Measurements from ENCODE around the gene GTF2IRD1.

The GTF2IRD1 gene

GRCh38 chr7:74570533-74571156, 116.9 kb downstream of the GTF2IRD1 start:
- DNase-seq (ENCODE audit: low read depth), result no peak
- no peak for TF ChIP-seq CTCF (IDR thresholded peaks at IDR 0.05; ENCODE audit: control insufficient read depth, extremely low read depth, insufficient read depth)
- H3K4me3 ChIP-seq (ENCODE audit: low read depth, low read length), result no peak overlapping the region

GRCh38 chr7:74572301-74572979, 118.7 kb downstream of the GTF2IRD1 start:
- no peak for DNase-seq (ENCODE audit: low read depth)
- no peak for TF ChIP-seq CTCF (IDR thresholded peaks at IDR 0.05; ENCODE audit: control insufficient read depth, extremely low read depth, insufficient read depth)
- H3K4me3 ChIP-seq (ENCODE audit: low read depth, low read length), result no peak overlapping the region

GRCh38 chr7:74573512-74573911, 119.8 kb downstream of the GTF2IRD1 start:
- no peak for DNase-seq (ENCODE audit: low read depth)
- H3K4me3 ChIP-seq (ENCODE audit: low read depth, low read length), result no peak overlapping the region
- TF ChIP-seq CTCF (IDR thresholded peaks at IDR 0.05; ENCODE audit: control insufficient read depth, extremely low read depth, insufficient read depth), result no peak

GRCh38 chr7:74575083-74575784, 121.5 kb downstream of the GTF2IRD1 start:
- no peak for DNase-seq (ENCODE audit: low read depth)
- no peak overlapping the region for H3K4me3 ChIP-seq (ENCODE audit: low read depth, low read length)
- no peak for TF ChIP-seq CTCF (IDR thresholded peaks at IDR 0.05; ENCODE audit: control insufficient read depth, extremely low read depth, insufficient read depth)

GRCh38 chr7:74575811-74576210, 122.1 kb downstream of the GTF2IRD1 start:
- DNase-seq (ENCODE audit: low read depth), result no peak
- TF ChIP-seq CTCF (IDR thresholded peaks at IDR 0.05; ENCODE audit: control insufficient read depth, extremely low read depth, insufficient read depth), result no peak
- no peak overlapping the region for H3K4me3 ChIP-seq (ENCODE audit: low read depth, low read length)

DNA sequence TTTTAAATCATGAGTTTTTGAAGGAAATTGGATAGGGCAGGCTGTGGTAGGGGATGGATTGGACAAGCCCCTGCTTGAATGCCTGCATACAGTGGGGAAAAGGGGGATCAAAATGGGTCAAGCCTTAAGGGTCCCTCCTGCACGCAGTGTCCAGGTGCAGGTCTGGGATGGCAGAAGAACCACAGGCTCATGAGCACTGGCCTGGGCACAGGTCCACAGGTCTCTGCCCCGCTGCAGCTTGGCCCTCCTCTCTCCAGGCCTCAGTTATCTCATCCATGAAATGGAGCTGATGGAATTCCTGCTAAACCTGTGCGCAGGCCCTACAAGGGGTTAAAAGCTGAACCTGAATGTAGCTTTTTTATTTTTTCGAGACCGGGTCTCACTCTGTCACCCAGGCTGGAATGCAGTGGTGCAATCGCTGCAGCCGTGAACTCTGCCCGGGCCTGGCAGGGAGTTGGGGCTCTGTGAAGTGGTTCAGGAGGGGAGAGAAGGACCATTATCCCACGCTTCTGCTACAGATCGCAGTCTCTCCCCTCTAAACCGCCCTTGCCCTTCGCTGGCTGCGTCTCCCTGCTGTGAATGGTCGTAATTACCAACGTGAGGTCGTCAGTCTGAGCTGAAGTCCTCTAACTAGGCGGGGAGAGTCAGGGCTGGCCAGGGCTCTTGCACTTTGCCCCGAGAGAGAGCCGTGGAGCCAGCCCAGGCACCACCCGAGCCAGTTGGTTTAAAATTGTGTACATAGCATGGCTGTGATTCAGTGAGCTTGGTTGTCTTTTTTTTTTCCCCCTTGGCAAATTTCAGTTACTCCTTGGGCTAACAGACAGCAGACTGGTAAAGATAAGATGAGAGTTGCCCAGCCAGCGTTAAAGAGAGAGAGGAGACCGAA, 126.3 kb downstream of the GTF2IRD1 start:
- H3K4me3 ChIP-seq (ENCODE audit: low read depth, low read length), result no peak overlapping the region
- DNase-seq (ENCODE audit: low read depth), result no peak
- no peak for TF ChIP-seq CTCF (IDR thresholded peaks at IDR 0.05; ENCODE audit: control insufficient read depth, extremely low read depth, insufficient read depth)

Data from LNCaP clone FGC (cell line).